ENCODE measurements around the gene MYO1G. TPM values are rescaled to one million over a fixed set of nuclear protein-coding genes. Genes with fewer than 3 reads are reported as not detected.
A peak's percentile ranks its signal among the peaks of the same experiment; 100 is the strongest.

MYO1G gene
- total RNA-seq, 1 donor = 0.09 TPM

GRCh38 chr7:44976040-44976745 lies 2.6 kb downstream of the MYO1G start:
- no peak for TF ChIP-seq CTCF (IDR thresholded peaks at IDR 0.05; ENCODE audit: insufficient read depth, low read length)
- DNase-seq (ENCODE audit: low read depth) = no peak
- H3K4me3 ChIP-seq (ENCODE audit: low read depth, low read length) = no peak overlapping the region

- TF ChIP-seq CTCF (IDR thresholded peaks at IDR 0.05; ENCODE audit: insufficient read depth, low read length) = no peak
- H3K4me3 ChIP-seq (ENCODE audit: low read depth, low read length) = no peak overlapping the region
- no peak for DNase-seq (ENCODE audit: low read depth)
Observed at GRCh38 chr7:44975331-44976039, 3.3 kb downstream of the MYO1G start.

- H3K4me3 ChIP-seq (ENCODE audit: low read depth, low read length) = no peak overlapping the region
- TF ChIP-seq CTCF (IDR thresholded peaks at IDR 0.05; ENCODE audit: insufficient read depth, low read length) = no peak
- no peak for DNase-seq (ENCODE audit: low read depth)
Observed at GRCh38 chr7:44974549-44974948, 4.3 kb downstream of the MYO1G start.

GRCh38 chr7:44973610-44974401 lies 5.0 kb downstream of the MYO1G start:
- DNase-seq (ENCODE audit: low read depth) = peak; percentile 51
- no peak overlapping the region for H3K4me3 ChIP-seq (ENCODE audit: low read depth, low read length)
- peak; percentile 76 for TF ChIP-seq CTCF (IDR thresholded peaks at IDR 0.05; ENCODE audit: insufficient read depth, low read length)

- TF ChIP-seq CTCF (IDR thresholded peaks at IDR 0.05; ENCODE audit: insufficient read depth, low read length) = no peak
- no peak overlapping the region for H3K4me3 ChIP-seq (ENCODE audit: low read depth, low read length)
- DNase-seq (ENCODE audit: low read depth) = no peak
Observed at GRCh38 chr7:44972562-44972961, 6.3 kb downstream of the MYO1G start.

GRCh38 chr7:44971902-44972441 lies 6.8 kb downstream of the MYO1G start:
- H3K4me3 ChIP-seq (ENCODE audit: low read depth, low read length) = no peak overlapping the region
- TF ChIP-seq CTCF (IDR thresholded peaks at IDR 0.05; ENCODE audit: insufficient read depth, low read length) = no peak
- no peak for DNase-seq (ENCODE audit: low read depth)
